Gastroesophageal sphincter (tissue), 4 donors: ENCODE data around the gene SRF. TPM values are rescaled to one million over a fixed set of nuclear protein-coding genes. Genes with fewer than 3 reads are reported as not detected.

Source experiments
- ATAC-seq: fragments of 150-250 bp; one replicate; pipeline ENCODE4 v1.9.1; 2016; ENCODE audit warnings: mild to moderate bottlenecking, moderate library complexity
- H3K27ac ChIP-seq, 4 donors: fragments of 200-600 bp; sonication (generic) in 3 of 4; 1 replicate in 3 of 4; 2 replicates in 1 of 4; pipeline ENCODE4 v1.5.1; 2016 to 2019
- H3K27me3 ChIP-seq: fragments of 200-600 bp; sonication (generic); one replicate; pipeline ENCODE4 v1.5.1; 2019
- H3K36me3 ChIP-seq, 2 donors: fragments of 200-600 bp; sonication (generic); one replicate each; pipeline ENCODE4 v1.5.1; 2019; ENCODE audit warnings: control low read depth in 1 of 2
- H3K4me1 ChIP-seq, 3 donors: fragments of 200-600 bp; sonication (generic); 1 replicate in 2 of 3; 2 replicates in 1 of 3; pipeline ENCODE4 v1.5.1; 2016 to 2019; ENCODE audit warnings: control low read depth in 2 of 3
- H3K4me3 ChIP-seq, 2 donors: fragments of 200-600 bp; sonication (generic); one replicate each; pipeline ENCODE4 v1.5.1; 2019; ENCODE audit warnings: mild to moderate bottlenecking in 1 of 2, moderate library complexity in 1 of 2
- H3K9me3 ChIP-seq, 3 donors: fragments of 200-600 bp; sonication (generic); one replicate each; pipeline ENCODE4 v1.5.1; 2017 to 2019; ENCODE audit warnings: control low read depth in 2 of 3
- CTCF ChIP-seq, 4 experiments: fragments of 200-600 bp in 2 of 4; fragments of 450-650 bp in 2 of 4; sonication (generic) in 1 of 4; IDR thresholded peaks; one replicate each; pipeline ENCODE4 v1.5.1; 2017 to 2019; ENCODE audit warnings: antibody characterized with exemption in 4 of 4, mild to moderate bottlenecking in 2 of 4, moderate library complexity in 2 of 4
- EP300 ChIP-seq: sonication (generic); formaldehyde crosslinking; IDR thresholded peaks from one replicate; pipeline ENCODE4 v1.6.1; 2017; ENCODE audit warnings: antibody characterized with exemption, mild to moderate bottlenecking
- POLR2A ChIP-seq, 2 donors: fragments of 450-650 bp; IDR thresholded peaks; one replicate each; pipeline ENCODE4 v1.6.1; 2017; ENCODE audit warnings: antibody characterized with exemption in 2 of 2, mild to moderate bottlenecking in 2 of 2, moderate library complexity in 1 of 2
- POLR2AphosphoS5 ChIP-seq: sonication (generic); formaldehyde crosslinking; IDR thresholded peaks from one replicate; pipeline ENCODE4 v1.6.1; 2017; ENCODE audit warnings: antibody characterized with exemption
- WGBS, 2 donors: methylation state at CpG; one replicate each; pipeline ENCODE4 v1.1.5; 2018; ENCODE audit warnings: low coverage in 1 of 2; 5-methylcytosine and 5-hydroxymethylcytosine counted together
- total RNA-seq, 4 donors: library from RNA; depleted of rRNA; stranded (reverse); fragments of >200 nt; gene quantifications; one replicate each; pipeline ENCODE4 v1.1.0, GENCODE V29; 2016

The SRF gene
- total RNA-seq, 4 donors from 2014 or later, result 92.6 to 192 (median 117) TPM

GRCh38 chr6:43229803-43230620 is 58.9 kb downstream of the SRF start:
- TF ChIP-seq EP300 (no peak), POLR2AphosphoS5 (no peak), CTCF (IDR thresholded peaks at IDR 0.05) (no peak), POLR2A (IDR thresholded peaks at IDR 0.05) (no peak)
- H3K4me3 ChIP-seq, result peak overlapping the region in 1 of 2 donors; percentile 77
- peaks cover 0 to 23% (median 6%) of the 10 kb centered on the region in 3 donors for H3K4me1 ChIP-seq
- H3K36me3 ChIP-seq, result peaks cover 0 to 10% of the 10 kb centered on the region in 2 donors
- no peaks in the 10 kb centered on the region for H3K9me3 ChIP-seq
- 82 to 83% methylated on average over 10 to 13 of the region's 17 CpGs for WGBS, 2 donors
- no peak for ATAC-seq
- H3K27ac ChIP-seq, result peak overlapping the region in 3 of 4 donors; percentile 76 to 79 (median 79)
- no peaks in the 10 kb centered on the region for H3K27me3 ChIP-seq

- Histone ChIP-seq H3K4me1 (peaks cover 0 to 23% (median 6%) of the 10 kb centered on the region in 3 donors), H3K4me3 (no peak overlapping the region), H3K36me3 (no peaks in the 10 kb centered on the region), H3K9me3 (no peaks in the 10 kb centered on the region), H3K27me3 (no peaks in the 10 kb centered on the region), H3K27ac (no peak overlapping the region)
- 88 to 94% methylated on average over 3 to 4 of the region's 4 CpGs for WGBS, 2 donors
- TF ChIP-seq CTCF (IDR thresholded peaks at IDR 0.05) (no peak), POLR2AphosphoS5 (no peak), EP300 (no peak), POLR2A (IDR thresholded peaks at IDR 0.05) (no peak)
- no peak for ATAC-seq
These were observed 60.0 kb downstream of the SRF start for GRCh38 chr6:43231053-43231452.

Other genes with a start within 250 kb of the SRF start
- gene CNPY3, start 241.8 kb upstream of the SRF start, total RNA-seq, result 10 to 100 TPM; 23.3 to 37.9 (median 36.8) TPM
- 1 to 10 TPM in 3 of 4 donors, not detected in 1; 2.6 to 3.6 (median 2.6) TPM for gene GNMT, start 210.5 kb upstream of the SRF start, total RNA-seq
- gene PEX6, start 192.1 kb upstream of the SRF start, total RNA-seq, result 10 to 100 TPM in 3 of 4 donors, 1 to 10 TPM in 1; 9.8 to 23.5 (median 21.2) TPM
- 10 to 100 TPM; 30.0 to 45.1 (median 36.3) TPM for gene PPP2R5D, start 186.7 kb upstream of the SRF start, total RNA-seq
- 10 to 100 TPM; 56.0 to 62.1 (median 58.3) TPM for gene MEA1, start 157.3 kb upstream of the SRF start, total RNA-seq
- gene KLHDC3, start 157.0 kb upstream of the SRF start, total RNA-seq, result 100 to 1,000 TPM in 3 of 4 donors, 10 to 100 TPM in 1; 96.9 to 145 (median 129) TPM
- 10 to 100 TPM; 52.8 to 62.5 (median 59.8) TPM for gene RRP36, start 149.6 kb upstream of the SRF start, total RNA-seq
- gene CUL7, start 117.4 kb upstream of the SRF start, total RNA-seq, result 10 to 100 TPM; 10.9 to 16.6 (median 13.5) TPM
- gene MRPL2, start 111.8 kb upstream of the SRF start, total RNA-seq, result 10 to 100 TPM; 17.3 to 35.4 (median 21.2) TPM
- gene KLC4, start 111.6 kb upstream of the SRF start, total RNA-seq, result 10 to 100 TPM; 18.0 to 43.4 (median 30.2) TPM
- 10 to 100 TPM in 1 of 4 donors, 1 to 10 TPM in 3; 2.0 to 11.6 (median 7.7) TPM for gene PTK7, start 95.0 kb upstream of the SRF start, total RNA-seq
- 10 to 100 TPM; 23.2 to 36.6 (median 24.2) TPM for gene CUL9, start 10.9 kb downstream of the SRF start, total RNA-seq
- 10 to 100 TPM; 66.5 to 95.0 (median 86.6) TPM for gene DNPH1, start 58.2 kb downstream of the SRF start, total RNA-seq
- gene TTBK1, start 72.2 kb downstream of the SRF start, total RNA-seq, result under 1 TPM in 2 of 4 donors, not detected in 2; 0.08 to 0.20 TPM
- not detected for gene SLC22A7, start 127.0 kb downstream of the SRF start, total RNA-seq
- not detected for gene CRIP3, start 137.6 kb downstream of the SRF start, total RNA-seq
- 10 to 100 TPM; 11.7 to 22.1 (median 18.4) TPM for gene ZNF318, start 198.4 kb downstream of the SRF start, total RNA-seq